Effector CD8-positive, alpha-beta T cell (primary cell): ENCODE measurements around the gene SLC35B2.

Source experiments
- DNase-seq: peaks from one replicate; lab custom pipeline; 2025; lab: John Stamatoyannopoulos, UW

The SLC35B2 gene

GRCh38 chr6:44221291-44221960 lies 35.9 kb downstream of the SLC35B2 start:
- DNase-seq, result peak; percentile 48

GRCh38 chr6:44220913-44221290 lies 36.4 kb downstream of the SLC35B2 start:
- DNase-seq, result no peak

- no peak for DNase-seq
Measured at GRCh38 chr6:44219815-44220784, 37.2 kb downstream of the SLC35B2 start.

GRCh38 chr6:44219053-44219814 lies 38.1 kb downstream of the SLC35B2 start:
- peak; percentile 19 for DNase-seq

GRCh38 chr6:44217332-44218143 lies 39.8 kb downstream of the SLC35B2 start:
- no peak for DNase-seq

GRCh38 chr6:44216677-44217331 lies 40.5 kb downstream of the SLC35B2 start, which contains the start of gene MYMX:
TSS of gene MYMX (plus strand) at chr6:44216926. CDS start at chr6:44217472, 546 bp downstream.
- no peak for DNase-seq

- DNase-seq, result no peak
Measured at GRCh38 chr6:44214307-44214706, 43.0 kb downstream of the SLC35B2 start.

GRCh38 chr6:44211284-44211683 lies 46.0 kb downstream of the SLC35B2 start:
- no peak for DNase-seq

- DNase-seq, result no peak
Measured at GRCh38 chr6:44207966-44208365, 49.4 kb downstream of the SLC35B2 start.
